ENCODE results near the gene TBC1D17. TPM values are rescaled to one million over a fixed set of nuclear protein-coding genes. Genes with fewer than 3 reads are reported as not detected.

TBC1D17 gene
- total and polyA plus RNA-seq, 4 experiments from 2014 or later = 6.0 to 101 (median 57.9) TPM

- no peaks in the 10 kb centered on the region for H3K27me3 ChIP-seq (ENCODE audit: insufficient read depth, low read length)
- Mint-ChIP-seq H3K9me3 (peaks cover 0 to 3% (median 0%) of the 10 kb centered on the region in 8 donors), H3K4me3 (peak within 1 kb of the TSS in 5 of 8 donors; percentile 97 to 100 (median 98)), H3K36me3 (peaks cover 4 to 33% of the 10 kb centered on the region in 2 donors), H3K27me3 (no peaks in the 10 kb centered on the region), H3K4me1 (peaks cover 17 to 52% (median 25%) of the 10 kb centered on the region in 4 donors), H3K27ac (peak within 1 kb of the TSS in 2 of 7 donors; percentile 91 to 92)
- H3K27ac ChIP-seq (ENCODE audit: low read depth, low read length) = peak within 1 kb of the TSS; percentile 95
- POLR2A ChIA-PET (ENCODE audit: partially characterized antibody) = interaction anchor here (0.6 to 9.1 kb wide), 15 partner anchors 10 to 191 kb away, joined by 3 to 173 read pairs (median 3); partner anchors contain the start of genes AKT1S1, AP2A1, ATF5 and FUZ
- peaks cover 53% of the 10 kb centered on the region for H3K4me1 ChIP-seq (ENCODE audit: insufficient read depth, low read length)
- intact Hi-C loops (cut with micrococcal nuclease) = loop anchor here (1.0 to 5.0 kb wide), 4 partner anchors 17 to 1545 kb away; partner anchors contain the start of genes AP2A1 and MED25
- DNase-seq = peak; percentile 88 to 90 (median 89)
- peaks cover 21% of the 10 kb centered on the region for H3K36me3 ChIP-seq (ENCODE audit: insufficient read depth, low read length)
- H3K9me3 ChIP-seq (ENCODE audit: control insufficient read depth in 1 of 2, low read length in 2 of 2) = no peaks in the 10 kb centered on the region
- CTCF ChIA-PET (ENCODE audit: partially characterized antibody) = interaction anchor here (1.0 to 2.8 kb wide), 5 partner anchors 10 to 149 kb away, joined by 3 to 10 read pairs (median 3); partner anchors contain the start of genes AKT1S1, ATF5, FUZ and NUP62
- H3K4me3 ChIP-seq (ENCODE audit: low read length in 2 of 2) = peak within 1 kb of the TSS; percentile 26 to 81
Measured at GRCh38 chr19:49866933-49867782, 10.3 kb upstream of the TBC1D17 start, which contains the start of gene PNKP. TSS of gene PNKP (minus strand) at chr19:49867576. CDS start at chr19:49867204, 372 bp downstream.

- H3K4me3 Mint-ChIP-seq = no peak overlapping the region
- ChIA-PET CTCF (ENCODE audit: partially characterized antibody) (interaction anchor here (0.6 to 2.8 kb wide), 4 partner anchors 60 to 323 kb away, joined by 4 to 10 read pairs (median 4); partner anchors contain the start of genes ATF5 and NUP62), POLR2A (ENCODE audit: partially characterized antibody) (interaction anchor here (0.5 to 9.1 kb wide), 26 partner anchors 8 to 994 kb away, joined by 3 to 173 read pairs (median 4); partner anchors contain the start of genes AKT1S1, AP2A1, ATF5 and FUZ)
- Histone ChIP-seq H3K9me3 (ENCODE audit: control insufficient read depth in 1 of 2, low read length in 2 of 2) (no peaks in the 10 kb centered on the region), H3K27me3 (ENCODE audit: insufficient read depth, low read length) (no peaks in the 10 kb centered on the region), H3K27ac (ENCODE audit: low read depth, low read length) (peak overlapping the region; percentile 66), H3K4me3 (ENCODE audit: low read length in 2 of 2) (peak overlapping the region; percentile 47 to 70), H3K4me1 (ENCODE audit: insufficient read depth, low read length) (peaks cover 53% of the 10 kb centered on the region), H3K36me3 (ENCODE audit: insufficient read depth, low read length) (peaks cover 11% of the 10 kb centered on the region)
- no peaks in the 10 kb centered on the region for H3K27me3 Mint-ChIP-seq
- intact Hi-C loops (cut with micrococcal nuclease) = loop anchor here (1.0 to 5.0 kb wide), 4 partner anchors 8 to 1547 kb away; partner anchors contain the start of genes AKT1S1, FUZ, RRAS and TBC1D17
- H3K27ac Mint-ChIP-seq = no peak overlapping the region
- peaks cover 0 to 24% of the 10 kb centered on the region in 2 donors for H3K36me3 Mint-ChIP-seq
- H3K4me1 Mint-ChIP-seq = peaks cover 15 to 47% (median 21%) of the 10 kb centered on the region in 4 donors
- DNase-seq = no peak
- H3K9me3 Mint-ChIP-seq = peaks cover 0 to 3% (median 0%) of the 10 kb centered on the region in 8 donors
Measured at GRCh38 chr19:49869009-49869483, 8.5 kb upstream of the TBC1D17 start.

- Mint-ChIP-seq H3K27me3 (no peaks in the 10 kb centered on the region), H3K9me3 (peaks cover 0 to 3% (median 0%) of the 10 kb centered on the region in 8 donors), H3K4me1 (peaks cover 17 to 43% (median 23%) of the 10 kb centered on the region in 4 donors), H3K36me3 (peaks cover 0 to 18% of the 10 kb centered on the region in 2 donors), H3K4me3 (peak overlapping the region in 3 of 8 donors; percentile 78 to 87 (median 81)), H3K27ac (peak overlapping the region in 5 of 7 donors; percentile 88 to 94 (median 92))
- Histone ChIP-seq H3K36me3 (ENCODE audit: insufficient read depth, low read length) (peaks cover 4% of the 10 kb centered on the region), H3K4me3 (ENCODE audit: low read length in 2 of 2) (peak overlapping the region; percentile 47 to 70), H3K4me1 (ENCODE audit: insufficient read depth, low read length) (peaks cover 53% of the 10 kb centered on the region), H3K9me3 (ENCODE audit: control insufficient read depth in 1 of 2, low read length in 2 of 2) (no peaks in the 10 kb centered on the region), H3K27ac (ENCODE audit: low read depth, low read length) (peak overlapping the region; percentile 66), H3K27me3 (ENCODE audit: insufficient read depth, low read length) (no peaks in the 10 kb centered on the region)
- intact Hi-C loops (cut with micrococcal nuclease) = loop anchor here (1.0 to 5.0 kb wide), 4 partner anchors 8 to 1547 kb away; partner anchors contain the start of genes AKT1S1, FUZ, RRAS and TBC1D17
- CTCF ChIA-PET (ENCODE audit: partially characterized antibody) = interaction anchor here (0.6 to 2.8 kb wide), 4 partner anchors 60 to 324 kb away, joined by 4 to 10 read pairs (median 4); partner anchors contain the start of genes ATF5 and NUP62
- POLR2A ChIA-PET (ENCODE audit: partially characterized antibody) = interaction anchor here (0.5 to 9.1 kb wide), 24 partner anchors 7 to 995 kb away, joined by 3 to 173 read pairs (median 4); partner anchors contain the start of genes AKT1S1, AP2A1, ATF5 and FUZ
- peak; percentile 92 to 94 (median 92) for DNase-seq
Measured at GRCh38 chr19:49869484-49870308, 7.8 kb upstream of the TBC1D17 start.

- peaks cover 54% of the 10 kb centered on the region for H3K4me1 ChIP-seq (ENCODE audit: insufficient read depth, low read length)
- no peak for DNase-seq
- peak overlapping the region in 5 of 7 donors; percentile 88 to 94 (median 92) for H3K27ac Mint-ChIP-seq
- ChIA-PET POLR2A (ENCODE audit: partially characterized antibody) (interaction anchor here (1.0 to 9.1 kb wide), 6 partner anchors 17 to 230 kb away, joined by 3 to 173 read pairs (median 9); partner anchors contain the start of genes ATF5, MED25, NUP62 and PTOV1), CTCF (ENCODE audit: partially characterized antibody) (interaction anchor here (2.8 kb wide), 1 partner anchor 153 kb away, joined by 10 read pairs; no protein-coding TSS in a partner anchor)
- peaks cover 0 to 13% of the 10 kb centered on the region in 2 donors for H3K36me3 Mint-ChIP-seq
- peaks cover 20 to 39% (median 26%) of the 10 kb centered on the region in 4 donors for H3K4me1 Mint-ChIP-seq
- no peaks in the 10 kb centered on the region for H3K9me3 ChIP-seq (ENCODE audit: control insufficient read depth in 1 of 2, low read length in 2 of 2)
- peak overlapping the region; percentile 66 for H3K27ac ChIP-seq (ENCODE audit: low read depth, low read length)
- peaks cover 0 to 3% (median 0%) of the 10 kb centered on the region in 8 donors for H3K9me3 Mint-ChIP-seq
- intact Hi-C loops (cut with micrococcal nuclease) = no loop called here
- peak overlapping the region in 4 of 8 donors; percentile 57 to 87 (median 80) for H3K4me3 Mint-ChIP-seq
- H3K27me3 ChIP-seq (ENCODE audit: insufficient read depth, low read length) = no peaks in the 10 kb centered on the region
- H3K36me3 ChIP-seq (ENCODE audit: insufficient read depth, low read length) = no peaks in the 10 kb centered on the region
- H3K27me3 Mint-ChIP-seq = no peaks in the 10 kb centered on the region
- H3K4me3 ChIP-seq (ENCODE audit: low read length in 2 of 2) = peak overlapping the region; percentile 11 to 70
Measured at GRCh38 chr19:49870309-49870901, 7.1 kb upstream of the TBC1D17 start.

- intact Hi-C loops (cut with micrococcal nuclease) = no loop called here
- peaks cover 50% of the 10 kb centered on the region for H3K4me1 ChIP-seq (ENCODE audit: insufficient read depth, low read length)
- H3K36me3 ChIP-seq (ENCODE audit: insufficient read depth, low read length) = no peaks in the 10 kb centered on the region
- peak overlapping the region in 4 of 7 donors; percentile 33 to 90 (median 68) for H3K27ac Mint-ChIP-seq
- H3K4me3 ChIP-seq (ENCODE audit: low read length in 2 of 2) = no peak overlapping the region
- H3K9me3 Mint-ChIP-seq = peaks cover 0 to 3% (median 0%) of the 10 kb centered on the region in 8 donors
- peak overlapping the region in 3 of 8 donors; percentile 17 to 50 (median 39) for H3K4me3 Mint-ChIP-seq
- ChIA-PET CTCF (ENCODE audit: partially characterized antibody) (no interaction called here), POLR2A (ENCODE audit: partially characterized antibody) (interaction anchor here (0.7 to 9.1 kb wide), 4 partner anchors 18 to 231 kb away, joined by 3 to 173 read pairs (median 3); partner anchors contain the start of genes AP2A1 and PTOV1)
- no peaks in the 10 kb centered on the region for H3K9me3 ChIP-seq (ENCODE audit: control insufficient read depth in 1 of 2, low read length in 2 of 2)
- H3K27ac ChIP-seq (ENCODE audit: low read depth, low read length) = no peak overlapping the region
- H3K27me3 Mint-ChIP-seq = no peaks in the 10 kb centered on the region
- H3K36me3 Mint-ChIP-seq = peaks cover 0 to 10% of the 10 kb centered on the region in 2 donors
- peaks cover 18 to 34% (median 27%) of the 10 kb centered on the region in 4 donors for H3K4me1 Mint-ChIP-seq
- no peaks in the 10 kb centered on the region for H3K27me3 ChIP-seq (ENCODE audit: insufficient read depth, low read length)
- DNase-seq = peak in 1 of 5 donors; percentile 47
Measured at GRCh38 chr19:49871349-49871985, 6.0 kb upstream of the TBC1D17 start.

All from CD4-positive, alpha-beta memory T cell (primary cell).